RWPE2 (cell line): ENCODE measurements around the gene RHPN2.
A peak's percentile ranks its signal among the peaks of the same experiment; 100 is the strongest.

Experiments used
- ATAC-seq: fragments of 200-7000 bp; cut with Tn5 transposase; 3 replicates; pipeline ENCODE4 v1.9.1; 2021; ENCODE audit warnings: low read depth
- DNase-seq: peaks from one replicate; pipeline ENCODE4 v3.0.0-alpha.2; 2020; ENCODE audit warnings: low spot score
- H3K27ac ChIP-seq: fragments of 450-650 bp; 2 replicates; pipeline ENCODE4 v1.5.1; 2017; ENCODE audit warnings: mild to moderate bottlenecking; ENCODE audit not compliant: poor library complexity, severe bottlenecking
- H3K27me3 ChIP-seq: fragments of 250-450 bp; sonication (Bioruptor Pico); 2 replicates; pipeline ENCODE4 v1.5.1; 2021; ENCODE audit warnings: mild to moderate bottlenecking, moderate library complexity; ENCODE audit not compliant: insufficient read depth, poor library complexity, severe bottlenecking
- H3K36me3 ChIP-seq: fragments of 250-450 bp; sonication (Bioruptor Pico); 2 replicates; pipeline ENCODE4 v1.5.1; 2020; ENCODE audit warnings: low read depth, mild to moderate bottlenecking, moderate library complexity
- H3K4me1 ChIP-seq: fragments of 250-450 bp; sonication (Bioruptor Pico); 2 replicates; pipeline ENCODE4 v1.5.1; 2021; ENCODE audit warnings: mild to moderate bottlenecking, moderate library complexity; ENCODE audit not compliant: insufficient read depth, poor library complexity, severe bottlenecking
- H3K4me3 ChIP-seq: fragments of 250-450 bp; sonication (Bioruptor Pico); 2 replicates; pipeline ENCODE4 v1.5.1; 2021; ENCODE audit warnings: mild to moderate bottlenecking, moderate library complexity; ENCODE audit not compliant: severe bottlenecking
- H3K9me3 ChIP-seq: fragments of 250-450 bp; sonication (Bioruptor Pico); 2 replicates; pipeline ENCODE4 v1.5.1; 2021; ENCODE audit warnings: mild to moderate bottlenecking, moderate library complexity; ENCODE audit not compliant: severe bottlenecking
- TF ChIP-seq, protein P1 (sequence below): fragments of 450-650 bp; IDR thresholded peaks from one replicate; pipeline ENCODE4 v1.5.1; 2017; ENCODE audit warnings: mild to moderate bottlenecking, moderate library complexity; ENCODE audit not compliant: poor library complexity, severe bottlenecking

Gene RHPN2

DNA sequence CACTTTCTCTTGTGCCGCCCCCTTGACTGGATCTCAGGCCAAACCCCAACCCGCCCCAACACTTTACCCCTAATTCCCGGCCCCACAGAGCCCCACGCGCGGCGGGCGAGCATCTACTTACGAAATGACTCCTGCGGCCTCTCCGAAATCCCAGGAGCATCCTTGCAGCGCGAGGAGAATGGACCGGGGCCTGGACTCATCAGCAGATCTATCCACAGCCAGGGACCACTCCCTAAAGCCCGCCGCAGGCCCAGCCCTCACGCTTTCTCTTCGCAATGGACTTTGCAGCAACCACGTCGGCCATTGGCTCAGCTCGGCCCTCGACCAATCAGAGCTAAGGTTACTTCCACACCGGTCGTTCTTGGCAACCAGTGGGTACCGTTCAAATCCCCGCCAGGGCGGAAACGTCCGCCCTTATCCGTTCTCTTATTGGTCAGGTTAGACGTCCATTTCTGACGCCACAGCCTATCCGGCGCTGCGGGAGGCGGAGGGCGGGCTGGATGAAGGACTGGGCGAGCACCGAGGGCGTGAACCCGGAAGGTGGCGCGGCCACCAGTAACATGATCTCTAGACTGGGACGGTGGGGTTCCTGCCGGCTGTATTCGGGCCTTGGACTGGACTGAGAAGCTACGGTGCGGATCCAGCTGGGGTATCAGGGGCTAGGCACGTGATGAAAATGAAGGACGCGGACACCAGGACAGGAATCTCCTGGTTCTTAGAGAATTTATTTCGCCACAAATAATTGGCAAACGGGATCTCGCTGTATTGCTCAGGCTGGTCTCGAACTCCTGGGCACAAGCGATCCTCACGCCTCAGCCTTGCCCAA, 92.8 kb downstream of the RHPN2 start, which contains the start of the genes CEP89 and FAAP24:
CEP89 (minus strand) TSS at position 244 of the 826 bp plus-strand sequence; CDS start at position 160, 84 bp downstream.
FAAP24 (plus strand) TSS at position 528 of the 826 bp plus-strand sequence. CDS start 955 bp downstream, outside the sequence.
- no peaks in the 10 kb centered on the region for H3K9me3 ChIP-seq
- H3K27ac ChIP-seq, result no peak within 1 kb of the TSS

DNA sequence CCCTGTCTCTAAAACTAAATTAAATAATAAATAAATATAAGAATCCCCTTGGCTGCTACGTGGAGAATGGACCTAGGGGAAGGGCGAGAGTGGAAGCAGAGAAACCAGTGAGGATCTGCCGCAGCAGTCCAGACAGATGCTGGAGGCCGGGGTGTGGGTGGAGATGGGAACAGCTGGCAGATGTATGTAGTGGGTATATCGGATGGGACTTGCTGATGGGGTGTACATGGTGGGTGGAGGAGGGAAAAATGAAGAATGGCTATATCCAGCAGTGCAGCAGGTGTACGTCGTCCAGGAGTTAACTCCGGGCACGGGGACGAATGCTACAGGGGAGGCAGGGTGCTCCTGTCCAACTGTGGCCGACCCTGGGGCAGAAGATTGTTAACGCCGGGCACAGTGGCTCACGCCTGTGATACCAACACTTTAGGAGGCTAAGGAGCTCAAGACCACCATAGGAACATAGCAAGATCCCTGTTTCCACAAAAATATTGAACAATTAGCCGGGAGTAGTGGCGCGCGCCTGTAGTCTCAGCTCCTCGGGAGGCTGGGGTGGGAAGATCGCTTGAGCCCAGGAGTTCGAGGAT, 93.6 kb downstream of the RHPN2 start:
- Histone ChIP-seq H3K9me3 (no peaks in the 10 kb centered on the region), H3K27me3 (no peaks in the 10 kb centered on the region), H3K36me3 (peaks cover 21% of the 10 kb centered on the region), H3K4me3 (peak overlapping the region; percentile 43), H3K4me1 (no peaks in the 10 kb centered on the region), H3K27ac (no peak overlapping the region)
- ATAC-seq (no peak), DNase-seq (no peak)
- TF ChIP-seq, protein P1, sequence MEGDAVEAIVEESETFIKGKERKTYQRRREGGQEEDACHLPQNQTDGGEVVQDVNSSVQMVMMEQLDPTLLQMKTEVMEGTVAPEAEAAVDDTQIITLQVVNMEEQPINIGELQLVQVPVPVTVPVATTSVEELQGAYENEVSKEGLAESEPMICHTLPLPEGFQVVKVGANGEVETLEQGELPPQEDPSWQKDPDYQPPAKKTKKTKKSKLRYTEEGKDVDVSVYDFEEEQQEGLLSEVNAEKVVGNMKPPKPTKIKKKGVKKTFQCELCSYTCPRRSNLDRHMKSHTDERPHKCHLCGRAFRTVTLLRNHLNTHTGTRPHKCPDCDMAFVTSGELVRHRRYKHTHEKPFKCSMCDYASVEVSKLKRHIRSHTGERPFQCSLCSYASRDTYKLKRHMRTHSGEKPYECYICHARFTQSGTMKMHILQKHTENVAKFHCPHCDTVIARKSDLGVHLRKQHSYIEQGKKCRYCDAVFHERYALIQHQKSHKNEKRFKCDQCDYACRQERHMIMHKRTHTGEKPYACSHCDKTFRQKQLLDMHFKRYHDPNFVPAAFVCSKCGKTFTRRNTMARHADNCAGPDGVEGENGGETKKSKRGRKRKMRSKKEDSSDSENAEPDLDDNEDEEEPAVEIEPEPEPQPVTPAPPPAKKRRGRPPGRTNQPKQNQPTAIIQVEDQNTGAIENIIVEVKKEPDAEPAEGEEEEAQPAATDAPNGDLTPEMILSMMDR, result no peak

More for the DNA sequence above, 92.8 kb downstream of the RHPN2 start, which contains the start of the genes CEP89 and FAAP24:
- TF ChIP-seq, protein P1, result no peak
- peak; percentile 97 for DNase-seq
- H3K36me3 ChIP-seq, result peaks cover 27% of the 10 kb centered on the region
- H3K4me1 ChIP-seq, result no peaks in the 10 kb centered on the region
- peak within 1 kb of the TSS; percentile 43 for H3K4me3 ChIP-seq
- no peaks in the 10 kb centered on the region for H3K27me3 ChIP-seq
- peak; percentile 99 for ATAC-seq

DNA sequence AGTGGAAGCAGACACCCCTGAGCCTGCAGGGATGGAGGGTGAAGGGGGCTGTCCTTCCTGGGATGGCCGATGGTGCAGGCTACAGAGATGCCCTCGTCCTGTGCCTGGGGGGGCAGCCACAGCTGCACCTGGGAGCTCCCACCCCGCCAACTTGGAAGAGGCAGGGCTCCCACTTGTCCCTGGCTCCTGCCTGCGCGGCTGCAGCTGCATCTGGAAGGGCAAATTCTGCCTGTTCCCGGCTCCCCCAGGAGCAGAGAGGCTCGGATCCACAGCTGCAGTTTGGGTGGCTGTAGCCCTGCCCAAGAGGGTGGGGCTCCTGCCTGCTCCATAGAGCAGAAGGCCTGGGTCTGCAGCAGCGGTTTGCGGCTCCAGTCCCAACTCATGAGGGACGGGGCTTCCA, 95.1 kb downstream of the RHPN2 start:
- no peak for DNase-seq
- ATAC-seq, result no peak
- H3K27me3 ChIP-seq, result no peaks in the 10 kb centered on the region
- peaks cover 27% of the 10 kb centered on the region for H3K36me3 ChIP-seq
- TF ChIP-seq, protein P1, result no peak
- H3K4me3 ChIP-seq, result no peak overlapping the region
- no peaks in the 10 kb centered on the region for H3K4me1 ChIP-seq
- no peaks in the 10 kb centered on the region for H3K9me3 ChIP-seq
- H3K27ac ChIP-seq, result no peak overlapping the region

DNA sequence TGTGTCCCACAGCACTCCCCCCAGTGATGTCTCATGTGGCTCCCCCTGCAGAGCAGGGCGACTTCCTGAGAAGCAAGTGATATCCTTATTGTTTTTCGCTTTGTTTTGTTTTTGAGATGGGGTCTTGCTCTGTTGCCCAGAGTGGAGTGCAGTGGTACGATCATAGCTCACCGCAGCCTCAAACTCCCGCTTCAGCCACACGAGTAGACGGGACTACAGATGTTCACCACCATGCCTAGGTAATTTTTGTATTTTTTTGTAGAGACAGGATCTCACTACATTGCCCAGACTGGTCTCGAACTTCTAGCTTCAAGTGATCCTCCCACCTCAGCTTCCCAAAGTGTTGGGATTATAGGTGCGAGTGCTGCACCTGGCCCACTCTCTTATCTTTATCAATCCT, 97.9 kb downstream of the RHPN2 start:
- Histone ChIP-seq H3K36me3 (peaks cover 46% of the 10 kb centered on the region), H3K4me3 (no peak overlapping the region), H3K27me3 (no peaks in the 10 kb centered on the region), H3K4me1 (no peaks in the 10 kb centered on the region), H3K9me3 (no peaks in the 10 kb centered on the region), H3K27ac (no peak overlapping the region)
- ATAC-seq (no peak), DNase-seq (no peak)
- TF ChIP-seq, protein P1, result no peak
